A673 (cell line): Measurements from ENCODE around the gene MTMR3.

ENCODE experiments used
- EZH2 ChIP-seq: fragments of 200-600 bp; sonication (generic); IDR thresholded peaks from 2 replicates; pipeline ENCODE4 v1.6.1; 2017; ENCODE audit warnings: borderline replicate concordance, low read depth, mild to moderate bottlenecking, mixed read lengths, antibody characterized with exemption, low read length; ENCODE audit not compliant: poor library complexity, severe bottlenecking
- TF ChIP-seq, protein P1 (sequence below): fragments of 300-800, 200-600 bp; sonication (generic); conservative IDR thresholded peaks from 2 replicates; pipeline ENCODE4 v1.5.1; 2017; ENCODE audit warnings: low read depth, mild to moderate bottlenecking, antibody characterized with exemption, low read length, moderate library complexity, mixed read lengths

DNA sequence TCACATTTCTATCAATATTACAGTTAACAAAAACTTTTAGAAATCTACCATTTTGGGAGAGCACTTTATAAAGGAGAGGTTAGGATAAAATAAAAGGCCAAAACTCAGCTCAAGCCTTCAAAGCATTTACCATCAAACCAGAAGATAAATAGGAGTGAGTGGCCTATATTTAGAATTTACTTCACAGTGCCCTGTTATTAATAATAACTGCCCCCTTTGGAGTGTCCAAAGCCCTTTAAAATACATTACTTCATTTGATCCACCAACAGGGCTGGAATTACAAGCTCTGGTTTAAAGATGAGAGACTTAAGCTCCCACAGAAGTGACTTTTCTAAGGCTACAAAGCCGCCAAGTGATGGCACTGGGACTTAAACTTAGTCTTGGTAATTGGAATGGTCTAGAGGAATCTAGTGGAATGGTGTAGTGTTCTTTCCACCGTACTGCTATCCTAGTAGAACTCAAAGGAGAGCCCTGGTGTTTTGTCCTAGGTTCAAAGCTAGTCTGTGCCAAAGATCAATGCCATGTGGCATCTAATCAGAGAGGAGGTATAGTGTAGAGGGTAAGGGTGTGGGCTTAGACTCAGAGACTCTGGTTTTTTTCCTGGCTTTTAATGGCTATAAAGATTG is 21.2 kb upstream of the MTMR3 start:
- TF ChIP-seq, protein P1, sequence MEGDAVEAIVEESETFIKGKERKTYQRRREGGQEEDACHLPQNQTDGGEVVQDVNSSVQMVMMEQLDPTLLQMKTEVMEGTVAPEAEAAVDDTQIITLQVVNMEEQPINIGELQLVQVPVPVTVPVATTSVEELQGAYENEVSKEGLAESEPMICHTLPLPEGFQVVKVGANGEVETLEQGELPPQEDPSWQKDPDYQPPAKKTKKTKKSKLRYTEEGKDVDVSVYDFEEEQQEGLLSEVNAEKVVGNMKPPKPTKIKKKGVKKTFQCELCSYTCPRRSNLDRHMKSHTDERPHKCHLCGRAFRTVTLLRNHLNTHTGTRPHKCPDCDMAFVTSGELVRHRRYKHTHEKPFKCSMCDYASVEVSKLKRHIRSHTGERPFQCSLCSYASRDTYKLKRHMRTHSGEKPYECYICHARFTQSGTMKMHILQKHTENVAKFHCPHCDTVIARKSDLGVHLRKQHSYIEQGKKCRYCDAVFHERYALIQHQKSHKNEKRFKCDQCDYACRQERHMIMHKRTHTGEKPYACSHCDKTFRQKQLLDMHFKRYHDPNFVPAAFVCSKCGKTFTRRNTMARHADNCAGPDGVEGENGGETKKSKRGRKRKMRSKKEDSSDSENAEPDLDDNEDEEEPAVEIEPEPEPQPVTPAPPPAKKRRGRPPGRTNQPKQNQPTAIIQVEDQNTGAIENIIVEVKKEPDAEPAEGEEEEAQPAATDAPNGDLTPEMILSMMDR: no peak
- no peak for TF ChIP-seq EZH2
